CD14-positive monocyte (primary cell): Measurements from ENCODE around the gene TXNDC17. TPM values are rescaled to one million over a fixed set of nuclear protein-coding genes. Genes with fewer than 3 reads are reported as not detected.

ENCODE experiments used
- DNase-seq, 3 donors: peaks; one replicate each; pipeline ENCODE4 v3.0.0-alpha.2; 2011 to 2022
- H2AFZ ChIP-seq: 2 replicates; pipeline ENCODE4 v1.6.0; 2012; ENCODE audit warnings: mild to moderate bottlenecking, low read depth, low read length, inconsistent platforms; ENCODE audit not compliant: insufficient read depth, poor library complexity, severe bottlenecking
- H3K27ac ChIP-seq, 2 donors: 1 replicate in 1 of 2; 2 replicates in 1 of 2; pipeline ENCODE4 v1.5.1; 2012 to 2013; ENCODE audit warnings: low read length in 2 of 2, control low read depth in 1 of 2, inconsistent platforms in 1 of 2, low read depth in 1 of 2, mild to moderate bottlenecking in 1 of 2
- H3K27me3 ChIP-seq, 2 donors: one replicate each; pipeline versions ENCODE4 v1.6.0 to v1.6.1; 2011 to 2013; ENCODE audit warnings: low read length in 2 of 2; ENCODE audit not compliant: control insufficient read depth in 2 of 2, insufficient read depth in 2 of 2
- H3K36me3 ChIP-seq, 2 donors: replicated peaks in 1 of 2; 1 replicate in 1 of 2; 2 replicates in 1 of 2; pipeline versions ENCODE4 v1.5.1 to v1.6.1; 2012 to 2013; ENCODE audit warnings: low read length in 2 of 2, control low read depth in 1 of 2, inconsistent platforms in 1 of 2, mild to moderate bottlenecking in 1 of 2; ENCODE audit not compliant: insufficient read depth in 2 of 2, control insufficient read depth in 1 of 2
- H3K4me1 ChIP-seq, 2 donors: 1 replicate in 1 of 2; 2 replicates in 1 of 2; pipeline versions ENCODE4 v1.5.1 to v1.6.1; 2012 to 2013; ENCODE audit warnings: low read length in 2 of 2, control low read depth in 1 of 2, inconsistent platforms in 1 of 2, mild to moderate bottlenecking in 1 of 2, moderate library complexity in 1 of 2; ENCODE audit not compliant: insufficient read depth in 2 of 2, control insufficient read depth in 1 of 2
- H3K4me2 ChIP-seq: replicated peaks from 2 replicates; pipeline ENCODE3; 2012; ENCODE audit warnings: low read length, moderate library complexity, mild to moderate bottlenecking; ENCODE audit not compliant: poor library complexity, severe bottlenecking; ENCODE audit errors: extremely low read depth
- H3K4me3 ChIP-seq, 3 experiments: fragments of 200-600 bp in 1 of 3; sonication (generic) in 1 of 3; replicated peaks in 1 of 3; 1 replicate in 2 of 3; 2 replicates in 1 of 3; pipeline ENCODE4 v1.5.1; 2011 to 2013; ENCODE audit warnings: low read length in 3 of 3, mild to moderate bottlenecking in 3 of 3, control low read depth in 2 of 3, low read depth in 2 of 3, inconsistent platforms in 1 of 3, moderate library complexity in 1 of 3
- H3K79me2 ChIP-seq: 2 replicates; pipeline ENCODE4 v1.6.0; 2012; ENCODE audit warnings: mild to moderate bottlenecking, control low read depth, inconsistent platforms, low read length, moderate library complexity; ENCODE audit not compliant: insufficient read depth
- H3K9ac ChIP-seq: 2 replicates; pipeline ENCODE4 v1.6.0; 2017; ENCODE audit warnings: low read length, mild to moderate bottlenecking; ENCODE audit not compliant: insufficient read depth, poor library complexity, severe bottlenecking
- H3K9me3 ChIP-seq, 2 donors: replicated peaks in 1 of 2; 1 replicate in 1 of 2; 2 replicates in 1 of 2; pipeline versions ENCODE4 v1.5.1 to v1.6.1; 2012 to 2013; ENCODE audit warnings: low read length in 2 of 2, control low read depth in 1 of 2; ENCODE audit not compliant: control insufficient read depth in 1 of 2, insufficient read depth in 1 of 2
- H4K20me1 ChIP-seq: 2 replicates; pipeline ENCODE4 v1.6.0; 2012; ENCODE audit warnings: mild to moderate bottlenecking, low read length, control low read depth, moderate library complexity; ENCODE audit not compliant: insufficient read depth
- H3K27ac Mint-ChIP-seq, 7 donors: one replicate each; pipeline ENCODE4 v1.8.0; 2020; ENCODE audit warnings: mild to moderate bottlenecking in 7 of 7, mixed read lengths in 7 of 7, moderate library complexity in 6 of 7, inconsistent platforms in 2 of 7
- H3K27me3 Mint-ChIP-seq, 3 donors: one replicate each; pipeline ENCODE4 v1.8.0; 2021 to 2022; ENCODE audit warnings: low read depth in 3 of 3, mild to moderate bottlenecking in 3 of 3, mixed read lengths in 3 of 3, moderate library complexity in 3 of 3, inconsistent platforms in 1 of 3
- H3K36me3 Mint-ChIP-seq, 2 donors: one replicate each; pipeline ENCODE4 v1.8.0; 2020; ENCODE audit warnings: mixed read lengths in 2 of 2, inconsistent platforms in 1 of 2, mild to moderate bottlenecking in 1 of 2
- H3K4me1 Mint-ChIP-seq: one replicate; pipeline ENCODE4 v1.8.0; 2020; ENCODE audit warnings: mild to moderate bottlenecking, mixed read lengths
- H3K4me3 Mint-ChIP-seq, 2 donors: one replicate each; pipeline ENCODE4 v1.8.0; 2020; ENCODE audit warnings: mild to moderate bottlenecking in 2 of 2, mixed read lengths in 2 of 2, moderate library complexity in 1 of 2
- H3K9me3 Mint-ChIP-seq, 7 donors: one replicate each; pipeline ENCODE4 v1.8.0; 2020 to 2022; ENCODE audit warnings: mixed read lengths in 7 of 7, mild to moderate bottlenecking in 6 of 7, moderate library complexity in 6 of 7, inconsistent platforms in 2 of 7
- CTCF ChIP-seq: fragments of 200-600 bp; IDR thresholded peaks from one replicate; pipeline ENCODE4 v1.8.0; 2022; ENCODE audit warnings: antibody characterized with exemption, mild to moderate bottlenecking
- WGBS: methylation state at CpG from one replicate; pipeline ENCODE4 v1.1.5; 2013; ENCODE audit warnings: missing lambda C conversion rate; ENCODE audit not compliant: insufficient coverage; 5-methylcytosine and 5-hydroxymethylcytosine counted together
- intact Hi-C, 2 donors: fragments of 100-400 bp; cut with micrococcal nuclease; formaldehyde crosslinking; loops; one replicate each; pipeline versions ENCODE4 v1.15.0 to v1.15.1; 2023
- polyA plus RNA-seq, 3 donors: library from polyadenylated mRNA; depleted of rRNA in 1 of 3; unstranded in 2 of 3; stranded (reverse) in 1 of 3; fragments of 300-500 nt in 2 of 3; fragments of >200 nt in 1 of 3; fragmentation: Illumina TruSeq in 2 of 3; gene quantifications; 1 replicate in 2 of 3; 2 replicates in 1 of 3; pipeline ENCODE4 v1.2.3, GENCODE V29; 2012 to 2021

The TXNDC17 gene
- polyA plus RNA-seq, 3 donors = 88.8 to 357 (median 319) TPM

DNA sequence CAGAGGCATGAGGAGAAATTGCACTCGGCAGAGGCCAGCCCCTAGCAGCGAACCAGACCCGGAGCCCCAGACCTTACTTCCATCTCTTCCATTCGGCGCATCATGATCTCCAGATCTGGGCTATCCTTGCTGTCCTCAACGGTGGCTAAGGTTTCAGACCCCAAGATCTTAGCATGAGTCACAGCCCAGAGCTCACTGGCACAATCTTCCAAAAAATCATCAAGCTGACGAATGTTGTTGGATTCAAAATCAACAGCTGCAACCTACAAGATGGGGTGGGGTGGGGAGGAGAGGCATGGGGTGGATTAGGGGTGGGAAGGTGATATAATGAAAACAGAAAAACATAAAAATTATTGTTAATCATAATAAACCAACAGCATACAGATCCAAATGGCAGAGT, 44.8 kb upstream of the TXNDC17 start:
- no peaks in the 10 kb centered on the region for H3K9me3 Mint-ChIP-seq
- H3K36me3 Mint-ChIP-seq = peaks cover 51 to 64% of the 10 kb centered on the region in 2 donors
- peaks cover 44% of the 10 kb centered on the region for H3K4me1 Mint-ChIP-seq
- peak overlapping the region in 1 of 7 donors; percentile 77 for H3K27ac Mint-ChIP-seq
- H2AFZ ChIP-seq = no peak overlapping the region
- TF ChIP-seq CTCF = no peak
- H3K4me1 ChIP-seq = peaks cover 30 to 38% of the 10 kb centered on the region in 2 donors
- H3K9ac ChIP-seq = no peak overlapping the region
- no peaks in the 10 kb centered on the region for H4K20me1 ChIP-seq
- no peak overlapping the region for H3K27ac ChIP-seq
- no peak for DNase-seq
- no peaks in the 10 kb centered on the region for H3K27me3 ChIP-seq
- H3K36me3 ChIP-seq = peaks cover 29 to 55% of the 10 kb centered on the region in 2 donors
- no peaks in the 10 kb centered on the region for H3K27me3 Mint-ChIP-seq
- H3K9me3 ChIP-seq = no peaks in the 10 kb centered on the region
- intact Hi-C loops = no loop called here
- 100% methylated on average over 4 of the region's 7 CpGs for WGBS
- no peak overlapping the region for H3K4me3 ChIP-seq
- H3K79me2 ChIP-seq = no peaks in the 10 kb centered on the region
- no peak overlapping the region for H3K4me2 ChIP-seq
- H3K4me3 Mint-ChIP-seq = no peak overlapping the region

DNA sequence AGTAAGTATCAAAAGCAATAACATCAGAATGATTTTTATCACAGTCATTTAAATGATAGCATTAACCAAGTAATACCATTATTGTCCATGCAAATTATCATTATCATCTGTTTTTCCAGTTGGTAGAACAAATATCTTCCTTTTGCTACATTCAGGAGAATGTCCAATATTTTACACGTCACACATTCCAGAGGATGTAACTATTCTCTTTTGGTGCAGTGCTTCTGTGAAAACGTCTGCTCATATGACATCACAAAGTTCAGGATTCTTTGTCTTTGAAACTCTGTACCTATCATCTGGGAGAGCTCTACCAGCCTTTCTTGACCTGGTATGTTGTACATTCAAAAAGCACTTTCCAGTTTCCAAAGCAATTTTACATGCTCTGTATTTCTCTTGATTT, 44.3 kb upstream of the TXNDC17 start:
- peaks cover 30 to 38% of the 10 kb centered on the region in 2 donors for H3K4me1 ChIP-seq
- H3K27ac ChIP-seq = no peak overlapping the region
- H3K27me3 Mint-ChIP-seq = no peaks in the 10 kb centered on the region
- no peak overlapping the region for H3K27ac Mint-ChIP-seq
- peaks cover 44% of the 10 kb centered on the region for H3K4me1 Mint-ChIP-seq
- H3K36me3 Mint-ChIP-seq = peaks cover 51 to 64% of the 10 kb centered on the region in 2 donors
- no peak overlapping the region for H3K4me2 ChIP-seq
- no peak overlapping the region for H3K4me3 ChIP-seq
- H3K27me3 ChIP-seq = no peaks in the 10 kb centered on the region
- peaks cover 30 to 54% of the 10 kb centered on the region in 2 donors for H3K36me3 ChIP-seq
- no peak for TF ChIP-seq CTCF
- H3K79me2 ChIP-seq = no peaks in the 10 kb centered on the region
- H3K9me3 Mint-ChIP-seq = no peaks in the 10 kb centered on the region
- H4K20me1 ChIP-seq = no peaks in the 10 kb centered on the region
- no peak overlapping the region for H2AFZ ChIP-seq
- no peak overlapping the region for H3K9ac ChIP-seq
- H3K4me3 Mint-ChIP-seq = no peak overlapping the region
- DNase-seq = no peak
- intact Hi-C loops = no loop called here
- no peaks in the 10 kb centered on the region for H3K9me3 ChIP-seq
- WGBS = 100% methylated on average over 2 of the region's 2 CpGs
